A673 (cell line): ENCODE measurements around the gene ENOX1. TPM values are rescaled to one million over a fixed set of nuclear protein-coding genes. Genes with fewer than 3 reads are reported as not detected.

Experiments used
- BruUV-seq: library from RNA; stranded (reverse); fragments of 400-500 nt; replicated peaks from 2 replicates; lab custom pipeline; 2021; lab: Mats Ljungman, UMichigan
- CTCF ChIA-PET: fragments of 300-600 bp; sonication (Branson Sonifier 250); formaldehyde crosslinking; loops from one replicate; lab custom pipeline; 2022; ENCODE audit warnings: antibody characterized with exemption; lab: Charles Lee
- POLR2A ChIA-PET: fragments of 300-600 bp; sonication (Branson Sonifier 250); formaldehyde crosslinking; loops from one replicate; lab custom pipeline; 2022; ENCODE audit warnings: antibody characterized with exemption; ENCODE audit not compliant: low non-redundant PET; lab: Charles Lee
- DNase-seq: peaks from one replicate; pipeline ENCODE4 v3.0.0-alpha.2; 2015; ENCODE audit warnings: low spot score
- H3K27ac ChIP-seq: fragments of 200-600 bp; sonication (generic); 2 replicates; pipeline ENCODE4 v1.5.1; 2016; ENCODE audit warnings: mixed run types, low read depth, mild to moderate bottlenecking, mixed read lengths, antibody characterized with exemption, low read length; ENCODE audit not compliant: poor library complexity, severe bottlenecking
- H3K27me3 ChIP-seq: fragments of 200-600 bp; sonication (generic); replicated peaks from 2 replicates; pipeline ENCODE4 v1.6.1; 2017; ENCODE audit warnings: mixed run types, low read depth, mild to moderate bottlenecking, mixed read lengths, antibody characterized with exemption, low read length; ENCODE audit not compliant: insufficient read depth, poor library complexity
- H3K36me3 ChIP-seq: fragments of 200-600 bp; sonication (generic); 2 replicates; pipeline ENCODE4 v1.6.1; 2016; ENCODE audit warnings: mixed run types, mild to moderate bottlenecking, mixed read lengths, antibody characterized with exemption, low read length; ENCODE audit not compliant: insufficient read depth, poor library complexity, severe bottlenecking
- H3K4me1 ChIP-seq: fragments of 200-600 bp; sonication (generic); 2 replicates; pipeline ENCODE4 v1.6.1; 2017; ENCODE audit warnings: mixed run types, mild to moderate bottlenecking, mixed read lengths, antibody characterized with exemption, low read length; ENCODE audit not compliant: insufficient read depth, poor library complexity, severe bottlenecking
- H3K4me3 ChIP-seq: fragments of 200-600 bp; sonication (generic); 2 replicates; pipeline ENCODE4 v1.5.1; 2016; ENCODE audit warnings: low read depth, mixed run types, mild to moderate bottlenecking, mixed read lengths, low read length; ENCODE audit not compliant: poor library complexity, severe bottlenecking
- H3K9me3 ChIP-seq: fragments of 200-600 bp; sonication (generic); 2 replicates; pipeline ENCODE4 v1.6.1; 2016; ENCODE audit warnings: mixed run types, low read depth, mild to moderate bottlenecking, mixed read lengths, antibody characterized with exemption, low read length; ENCODE audit not compliant: poor library complexity, severe bottlenecking
- EZH2 ChIP-seq: fragments of 200-600 bp; sonication (generic); IDR thresholded peaks from 2 replicates; pipeline ENCODE4 v1.6.1; 2017; ENCODE audit warnings: borderline replicate concordance, low read depth, mild to moderate bottlenecking, mixed read lengths, antibody characterized with exemption, low read length; ENCODE audit not compliant: poor library complexity, severe bottlenecking
- intact Hi-C: fragments of 100-400 bp; cut with micrococcal nuclease; formaldehyde crosslinking; loops from one replicate; pipeline ENCODE4 v1.10.0; 2022; ENCODE audit not compliant: unreplicated experiment
- total RNA-seq: library from RNA; stranded (reverse); gene quantifications from 2 replicates; pipeline ENCODE4 v1.2.3, GENCODE V29; 2021
- TF ChIP-seq, protein P1 (sequence below): fragments of 300-800, 200-600 bp; sonication (generic); conservative IDR thresholded peaks from 2 replicates; pipeline ENCODE4 v1.5.1; 2017; ENCODE audit warnings: low read depth, mild to moderate bottlenecking, antibody characterized with exemption, low read length, moderate library complexity, mixed read lengths

Gene ENOX1
- total RNA-seq, 1 experiment from 2014 or later: 4.4 TPM

DNA sequence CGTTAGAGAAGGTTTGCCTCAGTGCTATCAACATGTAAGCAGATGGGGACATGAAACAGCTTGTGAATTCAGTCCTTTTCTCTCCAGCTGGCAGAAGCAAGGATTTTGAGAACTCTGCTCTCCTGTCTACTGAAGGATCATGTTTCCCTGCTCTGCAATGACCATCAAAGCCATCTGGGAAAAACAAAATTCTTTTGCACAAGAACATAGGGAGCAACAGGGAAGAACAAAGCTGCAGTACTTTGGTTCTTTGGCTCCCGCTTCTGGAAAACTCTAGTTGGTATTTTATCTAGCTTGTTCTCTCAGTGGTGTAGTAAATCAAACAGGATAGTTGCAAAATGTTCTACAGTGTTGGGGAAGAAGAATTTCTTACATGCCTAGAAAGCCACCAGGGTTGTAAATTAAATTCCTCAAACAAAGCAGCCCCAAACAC, 270.4 kb downstream of the ENOX1 start:
- BruUV-seq: no TSS peak
- Histone ChIP-seq H3K4me1 (no peaks in the 10 kb centered on the region), H3K36me3 (no peaks in the 10 kb centered on the region), H3K27ac (no peak overlapping the region), H3K4me3 (no peak overlapping the region), H3K9me3 (no peaks in the 10 kb centered on the region), H3K27me3 (no peaks in the 10 kb centered on the region)
- ChIA-PET CTCF (no interaction called here), POLR2A (interaction anchor here (0.6 kb wide), 1 partner anchor 19 kb away, joined by 3 read pairs; no protein-coding TSS in a partner anchor)
- DNase-seq: no peak
- TF ChIP-seq EZH2: no peak
- TF ChIP-seq, protein P1, sequence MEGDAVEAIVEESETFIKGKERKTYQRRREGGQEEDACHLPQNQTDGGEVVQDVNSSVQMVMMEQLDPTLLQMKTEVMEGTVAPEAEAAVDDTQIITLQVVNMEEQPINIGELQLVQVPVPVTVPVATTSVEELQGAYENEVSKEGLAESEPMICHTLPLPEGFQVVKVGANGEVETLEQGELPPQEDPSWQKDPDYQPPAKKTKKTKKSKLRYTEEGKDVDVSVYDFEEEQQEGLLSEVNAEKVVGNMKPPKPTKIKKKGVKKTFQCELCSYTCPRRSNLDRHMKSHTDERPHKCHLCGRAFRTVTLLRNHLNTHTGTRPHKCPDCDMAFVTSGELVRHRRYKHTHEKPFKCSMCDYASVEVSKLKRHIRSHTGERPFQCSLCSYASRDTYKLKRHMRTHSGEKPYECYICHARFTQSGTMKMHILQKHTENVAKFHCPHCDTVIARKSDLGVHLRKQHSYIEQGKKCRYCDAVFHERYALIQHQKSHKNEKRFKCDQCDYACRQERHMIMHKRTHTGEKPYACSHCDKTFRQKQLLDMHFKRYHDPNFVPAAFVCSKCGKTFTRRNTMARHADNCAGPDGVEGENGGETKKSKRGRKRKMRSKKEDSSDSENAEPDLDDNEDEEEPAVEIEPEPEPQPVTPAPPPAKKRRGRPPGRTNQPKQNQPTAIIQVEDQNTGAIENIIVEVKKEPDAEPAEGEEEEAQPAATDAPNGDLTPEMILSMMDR: no peak
- intact Hi-C loops: no loop called here

DNA sequence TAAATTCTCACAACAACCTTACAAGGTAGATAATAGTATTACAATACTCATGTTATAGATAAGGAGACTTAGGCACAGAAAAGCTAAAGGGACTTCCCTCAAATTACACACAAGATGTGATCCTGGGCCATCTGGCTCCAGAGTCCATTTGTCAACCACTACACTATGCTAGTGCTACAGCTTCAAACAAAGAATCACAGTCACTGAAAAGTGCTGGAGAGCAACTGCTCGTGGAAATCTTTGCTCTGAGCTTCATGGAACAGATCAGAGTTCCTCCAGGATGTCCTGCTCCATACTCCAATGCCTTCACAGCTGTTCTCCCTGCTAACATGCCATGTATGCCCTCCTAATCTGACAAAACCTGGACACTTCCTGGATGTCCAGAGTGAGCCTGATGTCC, 271.2 kb downstream of the ENOX1 start:
- intact Hi-C loops: no loop called here
- no TSS peak for BruUV-seq
- TF ChIP-seq, protein P1: no peak
- no peak for TF ChIP-seq EZH2
- Histone ChIP-seq H3K36me3 (no peaks in the 10 kb centered on the region), H3K27me3 (no peaks in the 10 kb centered on the region), H3K4me3 (no peak overlapping the region), H3K9me3 (no peaks in the 10 kb centered on the region), H3K4me1 (no peaks in the 10 kb centered on the region), H3K27ac (no peak overlapping the region)
- DNase-seq: no peak
- ChIA-PET POLR2A (no interaction called here), CTCF (no interaction called here)

DNA sequence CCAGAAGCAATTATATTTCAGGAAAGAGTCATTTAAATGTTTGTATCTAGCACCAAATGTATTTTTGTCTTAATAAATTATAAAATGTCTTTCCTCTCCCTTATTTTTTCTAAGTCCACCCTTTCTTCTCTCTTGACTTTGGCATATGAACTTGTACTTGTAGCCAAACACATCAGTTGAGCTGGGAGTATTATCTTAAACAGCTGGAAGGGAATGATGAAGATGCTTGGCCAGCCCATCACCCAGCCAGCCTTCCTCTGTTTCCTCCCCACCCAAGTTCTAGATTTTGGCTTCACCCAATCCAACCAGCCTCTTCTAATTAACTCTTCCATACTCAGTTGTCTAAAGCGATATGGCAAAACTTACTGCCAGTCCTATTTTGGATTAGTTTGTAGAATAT, 272.5 kb downstream of the ENOX1 start:
- H3K27me3 ChIP-seq: no peaks in the 10 kb centered on the region
- no peak for DNase-seq
- no TSS peak for BruUV-seq
- no peaks in the 10 kb centered on the region for H3K4me1 ChIP-seq
- TF ChIP-seq EZH2: no peak
- TF ChIP-seq, protein P1: no peak
- no peaks in the 10 kb centered on the region for H3K36me3 ChIP-seq
- no peaks in the 10 kb centered on the region for H3K9me3 ChIP-seq
- POLR2A ChIA-PET: no interaction called here
- H3K27ac ChIP-seq: no peak overlapping the region
- intact Hi-C loops: no loop called here
- no peak overlapping the region for H3K4me3 ChIP-seq
- CTCF ChIA-PET: no interaction called here
